HepG2 (cell line): ENCODE measurements around the gene P3R3URF. TPM values are rescaled to one million over a fixed set of nuclear protein-coding genes. Genes with fewer than 3 reads are reported as not detected.

Experiments used
- GTF3A ChIP-seq: sonication (generic); formaldehyde crosslinking; conservative IDR thresholded peaks from 2 replicates; pipeline ENCODE4 v1.4.0; 2020; ENCODE audit warnings: mild to moderate bottlenecking, missing genetic modification reagents
- KLF13 ChIP-seq: sonication (generic); formaldehyde crosslinking; IDR thresholded peaks from 2 replicates; pipeline ENCODE4 v1.4.0; 2020; ENCODE audit warnings: mild to moderate bottlenecking, missing genetic modification reagents
- MEIS1 ChIP-seq: sonication (generic); formaldehyde crosslinking; IDR thresholded peaks from 2 replicates; pipeline ENCODE4 v1.9.0; 2021; ENCODE audit warnings: mild to moderate bottlenecking, missing genetic modification reagents, moderate library complexity, borderline replicate concordance
- NFATC3 ChIP-seq: sonication (generic); formaldehyde crosslinking; IDR thresholded peaks from 2 replicates; pipeline ENCODE4 v1.5.1; 2020; ENCODE audit warnings: mild to moderate bottlenecking, missing genetic modification reagents
- NONO ChIP-seq, 2 experiments: fragments of 450-650 bp in 1 of 2; sonication (generic) in 1 of 2; formaldehyde crosslinking in 1 of 2; IDR thresholded peaks in 1 of 2; conservative IDR thresholded peaks in 1 of 2; 2 replicates each; pipeline versions ENCODE4 v1.6.1 to v1.8.0; 2017 to 2022; ENCODE audit warnings: mild to moderate bottlenecking in 1 of 2, missing genetic modification reagents in 1 of 2, moderate library complexity in 1 of 2
- PCBP1 ChIP-seq: fragments of 200-400 bp; formaldehyde crosslinking; IDR thresholded peaks from 2 replicates; pipeline ENCODE4 v1.6.1; 2017; ENCODE audit warnings: mild to moderate bottlenecking, low read depth, low read length, borderline replicate concordance
- POLR2A ChIP-seq, 2 experiments: IDR thresholded peaks; 2 replicates each; pipeline ENCODE4 v1.6.1; 2011; ENCODE audit warnings: low read depth in 2 of 2, low read length in 2 of 2, mild to moderate bottlenecking in 1 of 2, moderate library complexity in 1 of 2; ENCODE audit not compliant: insufficient read depth in 1 of 2
- SAP130 ChIP-seq: IDR thresholded peaks from 2 replicates; pipeline ENCODE4 v1.6.1; 2016; ENCODE audit warnings: low read depth
- SNAI1 ChIP-seq: sonication (generic); formaldehyde crosslinking; IDR thresholded peaks from 2 replicates; pipeline ENCODE4 v1.5.0; 2020; ENCODE audit warnings: mild to moderate bottlenecking, missing genetic modification reagents, borderline replicate concordance
- SP2 ChIP-seq: sonication (generic); formaldehyde crosslinking; IDR thresholded peaks from 2 replicates; pipeline ENCODE4 v1.5.1; 2020; ENCODE audit warnings: mild to moderate bottlenecking, missing genetic modification reagents
- ZFYVE20 ChIP-seq: sonication (generic); formaldehyde crosslinking; IDR thresholded peaks from 2 replicates; pipeline ENCODE4 v1.8.0; 2023; ENCODE audit warnings: low read depth, mild to moderate bottlenecking, moderate library complexity, missing genetic modification reagents, borderline replicate concordance
- ZNF251 ChIP-seq: sonication (generic); formaldehyde crosslinking; IDR thresholded peaks from 2 replicates; pipeline ENCODE4 v1.9.0; 2021; ENCODE audit warnings: mild to moderate bottlenecking, missing genetic modification reagents
- ZNF326 ChIP-seq: sonication (generic); formaldehyde crosslinking; IDR thresholded peaks from 2 replicates; pipeline ENCODE4 v1.4.0; 2020; ENCODE audit warnings: missing genetic modification reagents, borderline replicate concordance
- ZNF33B ChIP-seq: sonication (generic); formaldehyde crosslinking; IDR thresholded peaks from 2 replicates; pipeline ENCODE4 v1.5.1; 2020; ENCODE audit warnings: mild to moderate bottlenecking, missing genetic modification reagents
- ZNF367 ChIP-seq: sonication (generic); formaldehyde crosslinking; IDR thresholded peaks from 2 replicates; pipeline ENCODE4 v1.4.0; 2020; ENCODE audit warnings: missing genetic modification reagents, borderline replicate concordance
- ZNF749 ChIP-seq: sonication (generic); formaldehyde crosslinking; IDR thresholded peaks from 2 replicates; pipeline ENCODE4 v1.8.0; 2022; ENCODE audit warnings: mild to moderate bottlenecking, missing genetic modification reagents, moderate library complexity, borderline replicate concordance
- ZNF790 ChIP-seq: sonication (generic); formaldehyde crosslinking; IDR thresholded peaks from 2 replicates; pipeline ENCODE4 v1.8.0; 2022; ENCODE audit warnings: missing genetic modification reagents, mild to moderate bottlenecking, borderline replicate concordance
- polyA plus RNA-seq, 8 experiments: library from polyadenylated mRNA; depleted of rRNA in 3 of 8; stranded (reverse) in 7 of 8; unstranded in 1 of 8; fragments of >200 nt; fragmentation: Illumina TruSeq in 4 of 8; extraction: Trizol in 4 of 8; gene quantifications; 2 replicates each; pipeline versions ENCODE4 v1.2.1 to v1.2.3, GENCODE V29; 2011 to 2016; ENCODE audit warnings: low read depth in 4 of 8, missing spikeins in 1 of 8, mixed read lengths in 1 of 8; ENCODE audit not compliant: insufficient read depth in 1 of 8
- total RNA-seq, 5 experiments: library from RNA; depleted of rRNA; stranded (reverse); fragments of >200 nt; fragmentation: Illumina TruSeq; extraction: Trizol; gene quantifications; 2 replicates each; pipeline ENCODE4 v1.2.3, GENCODE V29; 2016; ENCODE audit warnings: low read depth in 1 of 5
- TF ChIP-seq, protein P1 (sequence below): sonication (generic); formaldehyde crosslinking; IDR thresholded peaks from 2 replicates; pipeline ENCODE4 v1.5.1; 2020; ENCODE audit warnings: missing genetic modification reagents, mild to moderate bottlenecking, borderline replicate concordance
- TF ChIP-seq, protein P2 (sequence below): sonication (generic); formaldehyde crosslinking; conservative IDR thresholded peaks from 2 replicates; pipeline ENCODE4 v1.8.0; 2022; ENCODE audit warnings: mild to moderate bottlenecking, moderate library complexity, missing genetic modification reagents
- TF ChIP-seq, protein P3 (sequence below), 2 experiments: sonication (generic) in 1 of 2; formaldehyde crosslinking in 1 of 2; IDR thresholded peaks; 2 replicates each; pipeline versions ENCODE4 v1.5.1 to v1.6.1; 2011 to 2020; ENCODE audit warnings: borderline replicate concordance in 1 of 2, low read depth in 1 of 2, low read length in 1 of 2, mild to moderate bottlenecking in 1 of 2, missing genetic modification reagents in 1 of 2, moderate library complexity in 1 of 2
- TF ChIP-seq, protein P4 (sequence below): sonication (generic); formaldehyde crosslinking; IDR thresholded peaks from 2 replicates; pipeline ENCODE4 v1.4.0; 2020; ENCODE audit warnings: mild to moderate bottlenecking, missing genetic modification reagents

The P3R3URF gene
- total and polyA plus RNA-seq, 2 of the 13 experiments (the other 11 are each of a cell fraction or from before 2014, with no cell fraction given), result not detected

DNA sequence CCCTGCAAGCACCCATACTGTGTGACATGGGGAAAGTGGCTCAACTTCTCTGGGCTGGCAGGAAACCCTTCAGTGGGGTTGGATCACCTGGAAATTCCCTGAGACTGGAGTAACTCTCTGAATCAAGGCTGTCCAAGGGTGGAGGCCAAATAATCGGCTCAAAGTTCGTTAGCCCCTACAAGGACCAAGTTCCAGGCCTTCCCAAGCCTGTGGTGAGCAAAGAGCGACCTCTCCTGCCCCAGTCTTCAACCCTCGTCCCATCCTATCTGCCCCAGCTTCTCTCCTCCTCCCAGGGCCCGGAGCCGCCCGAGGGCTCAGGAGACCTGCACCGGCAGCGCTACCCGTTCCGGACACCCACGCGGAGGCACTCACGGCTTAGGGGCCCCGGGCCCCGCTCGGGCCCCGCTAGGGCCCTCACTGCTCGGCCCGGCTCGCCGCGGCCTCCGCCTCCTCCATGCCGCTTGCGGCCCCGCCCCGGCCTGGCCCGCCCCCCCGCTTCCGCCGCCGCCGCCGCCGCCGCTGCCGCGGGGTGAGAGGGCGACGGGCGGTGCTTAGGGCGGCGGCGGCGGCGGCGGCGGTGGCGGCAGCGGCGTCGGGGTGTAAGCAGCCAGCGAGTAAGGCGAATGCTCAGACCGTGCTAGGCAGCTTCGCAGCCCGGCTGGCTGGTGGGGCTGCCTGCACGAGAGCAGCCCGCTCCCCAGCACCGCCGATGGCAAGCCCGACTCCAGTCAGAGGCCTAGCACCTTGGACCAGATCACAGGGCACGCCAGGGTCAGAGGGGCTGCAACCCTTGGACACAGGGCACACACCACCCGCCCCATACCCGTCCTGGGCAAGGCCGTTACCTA lies 21.9 kb upstream of the P3R3URF start, which contains the start of gene POMGNT1 (continued):
- TF ChIP-seq, protein P1, sequence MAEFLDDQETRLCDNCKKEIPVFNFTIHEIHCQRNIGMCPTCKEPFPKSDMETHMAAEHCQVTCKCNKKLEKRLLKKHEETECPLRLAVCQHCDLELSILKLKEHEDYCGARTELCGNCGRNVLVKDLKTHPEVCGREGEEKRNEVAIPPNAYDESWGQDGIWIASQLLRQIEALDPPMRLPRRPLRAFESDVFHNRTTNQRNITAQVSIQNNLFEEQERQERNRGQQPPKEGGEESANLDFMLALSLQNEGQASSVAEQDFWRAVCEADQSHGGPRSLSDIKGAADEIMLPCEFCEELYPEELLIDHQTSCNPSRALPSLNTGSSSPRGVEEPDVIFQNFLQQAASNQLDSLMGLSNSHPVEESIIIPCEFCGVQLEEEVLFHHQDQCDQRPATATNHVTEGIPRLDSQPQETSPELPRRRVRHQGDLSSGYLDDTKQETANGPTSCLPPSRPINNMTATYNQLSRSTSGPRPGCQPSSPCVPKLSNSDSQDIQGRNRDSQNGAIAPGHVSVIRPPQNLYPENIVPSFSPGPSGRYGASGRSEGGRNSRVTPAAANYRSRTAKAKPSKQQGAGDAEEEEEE (CRISPR knock-in tag), result no peak
- TF ChIP-seq PCBP1 (0 out of 2 replicates have a peak, but pooled peaks have one; percentile 47), ZNF33B (CRISPR knock-in tag) (no peak), NFATC3 (CRISPR knock-in tag) (no peak), GTF3A (CRISPR knock-in tag) (no peak), ZNF251 (no peak), ZNF367 (CRISPR knock-in tag) (no peak), NONO (IDR thresholded peaks at IDR 0.05) (no peak), NONO (CRISPR knock-in tag; conservative IDR thresholded peaks at IDR 0.05) (0 out of 2 replicates have a peak, but pooled peaks have one; percentile 35), ZNF790 (CRISPR knock-in tag) (no peak), SP2 (CRISPR knock-in tag) (no peak), MEIS1 (CRISPR knock-in tag) (peak; percentile 4; the same call in 1 of the 2 replicates), ZNF326 (CRISPR knock-in tag) (no peak), SNAI1 (CRISPR knock-in tag) (0 out of 2 replicates have a peak, but pooled peaks have one; percentile 80), SAP130 (peak; percentile 65; the same call in 1 of the 2 replicates), POLR2A (IDR thresholded peaks at IDR 0.05; ENCODE audit: insufficient read depth in 1 of 2, low read depth in 2 of 2, low read length in 2 of 2) (peak; percentile 82 to 86), ZFYVE20 (no peak), ZNF749 (CRISPR knock-in tag) (0 out of 2 replicates have a peak, but pooled peaks have one; percentile 16), KLF13 (CRISPR knock-in tag) (no peak)
- TF ChIP-seq, protein P2, sequence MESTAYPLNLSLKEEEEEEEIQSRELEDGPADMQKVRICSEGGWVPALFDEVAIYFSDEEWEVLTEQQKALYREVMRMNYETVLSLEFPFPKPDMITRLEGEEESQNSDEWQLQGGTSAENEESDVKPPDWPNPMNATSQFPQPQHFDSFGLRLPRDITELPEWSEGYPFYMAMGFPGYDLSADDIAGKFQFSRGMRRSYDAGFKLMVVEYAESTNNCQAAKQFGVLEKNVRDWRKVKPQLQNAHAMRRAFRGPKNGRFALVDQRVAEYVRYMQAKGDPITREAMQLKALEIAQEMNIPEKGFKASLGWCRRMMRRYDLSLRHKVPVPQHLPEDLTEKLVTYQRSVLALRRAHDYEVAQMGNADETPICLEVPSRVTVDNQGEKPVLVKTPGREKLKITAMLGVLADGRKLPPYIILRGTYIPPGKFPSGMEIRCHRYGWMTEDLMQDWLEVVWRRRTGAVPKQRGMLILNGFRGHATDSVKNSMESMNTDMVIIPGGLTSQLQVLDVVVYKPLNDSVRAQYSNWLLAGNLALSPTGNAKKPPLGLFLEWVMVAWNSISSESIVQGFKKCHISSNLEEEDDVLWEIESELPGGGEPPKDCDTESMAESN (CRISPR knock-in tag), result peak; percentile 75; the same call in 1 of the 2 replicates
- TF ChIP-seq, protein P3, sequence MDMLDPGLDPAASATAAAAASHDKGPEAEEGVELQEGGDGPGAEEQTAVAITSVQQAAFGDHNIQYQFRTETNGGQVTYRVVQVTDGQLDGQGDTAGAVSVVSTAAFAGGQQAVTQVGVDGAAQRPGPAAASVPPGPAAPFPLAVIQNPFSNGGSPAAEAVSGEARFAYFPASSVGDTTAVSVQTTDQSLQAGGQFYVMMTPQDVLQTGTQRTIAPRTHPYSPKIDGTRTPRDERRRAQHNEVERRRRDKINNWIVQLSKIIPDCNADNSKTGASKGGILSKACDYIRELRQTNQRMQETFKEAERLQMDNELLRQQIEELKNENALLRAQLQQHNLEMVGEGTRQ (IDR thresholded peaks at IDR 0.05; ENCODE audit: low read depth, low read length), result no peak
- TF ChIP-seq, protein P3 (CRISPR knock-in tag; IDR thresholded peaks at IDR 0.05; ENCODE audit: borderline replicate concordance), result no peak
- TF ChIP-seq, protein P4, sequence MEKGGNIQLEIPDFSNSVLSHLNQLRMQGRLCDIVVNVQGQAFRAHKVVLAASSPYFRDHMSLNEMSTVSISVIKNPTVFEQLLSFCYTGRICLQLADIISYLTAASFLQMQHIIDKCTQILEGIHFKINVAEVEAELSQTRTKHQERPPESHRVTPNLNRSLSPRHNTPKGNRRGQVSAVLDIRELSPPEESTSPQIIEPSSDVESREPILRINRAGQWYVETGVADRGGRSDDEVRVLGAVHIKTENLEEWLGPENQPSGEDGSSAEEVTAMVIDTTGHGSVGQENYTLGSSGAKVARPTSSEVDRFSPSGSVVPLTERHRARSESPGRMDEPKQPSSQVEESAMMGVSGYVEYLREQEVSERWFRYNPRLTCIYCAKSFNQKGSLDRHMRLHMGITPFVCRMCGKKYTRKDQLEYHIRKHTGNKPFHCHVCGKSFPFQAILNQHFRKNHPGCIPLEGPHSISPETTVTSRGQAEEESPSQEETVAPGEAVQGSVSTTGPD (CRISPR knock-in tag), result no peak
